ENCODE data around the gene OR2K2. TPM values are rescaled to one million over a fixed set of nuclear protein-coding genes. Genes with fewer than 3 reads are reported as not detected.

OR2K2 gene
- total RNA-seq (0.56 TPM in 1 of 2 replicates, not detected in the other), polyA plus RNA-seq (0.46 TPM in 1 of 2 replicates, not detected in the other)

- Histone ChIP-seq H3K27me3 (peaks cover 6% of the 10 kb centered on the region), H3K36me3 (no peaks in the 10 kb centered on the region), H3K27ac (no peak within 1 kb of the TSS), H3K4me1 (ENCODE audit: low read depth) (no peaks in the 10 kb centered on the region), H3K9me3 (ENCODE audit: low read depth) (no peaks in the 10 kb centered on the region), H3K4me3 (no peak within 1 kb of the TSS)
- DNase-seq (ENCODE audit: low read depth in 1 of 2, low spot score in 1 of 2): no peak
- no peak for TF ChIP-seq CTCF (IDR thresholded peaks at IDR 0.05; ENCODE audit: low read depth, low read length)
These were observed at the start of gene OR2K2 for GRCh38 chr9:111330124-111330523. Gene OR2K2 (minus strand): TSS chr9:111330224. CDS start chr9:111328433, 1,791 bp downstream.

- Histone ChIP-seq H3K36me3 (peaks cover 53% of the 10 kb centered on the region), H3K27ac (no peak overlapping the region), H3K4me3 (no peak overlapping the region), H3K9me3 (ENCODE audit: low read depth) (no peaks in the 10 kb centered on the region), H3K4me1 (ENCODE audit: low read depth) (peaks cover 2% of the 10 kb centered on the region), H3K27me3 (no peaks in the 10 kb centered on the region)
- TF ChIP-seq CTCF (IDR thresholded peaks at IDR 0.05; ENCODE audit: low read depth, low read length): no peak
- DNase-seq (ENCODE audit: low read depth in 1 of 2, low spot score in 1 of 2): peak in 1 of 2 donors; percentile 12
These were observed 46.0 kb upstream of the OR2K2 start for GRCh38 chr9:111375817-111376564.

- no peak for TF ChIP-seq CTCF (IDR thresholded peaks at IDR 0.05; ENCODE audit: low read depth, low read length)
- no peak overlapping the region for H3K27ac ChIP-seq
- no peak for DNase-seq (ENCODE audit: low read depth in 1 of 2, low spot score in 1 of 2)
- no peaks in the 10 kb centered on the region for H3K27me3 ChIP-seq
- H3K36me3 ChIP-seq: peaks cover 61% of the 10 kb centered on the region
- no peaks in the 10 kb centered on the region for H3K9me3 ChIP-seq (ENCODE audit: low read depth)
- no peak overlapping the region for H3K4me3 ChIP-seq
- H3K4me1 ChIP-seq (ENCODE audit: low read depth): no peaks in the 10 kb centered on the region
These were observed 45.0 kb upstream of the OR2K2 start for GRCh38 chr9:111375062-111375461.

GRCh38 chr9:111372297-111372696 is 42.3 kb upstream of the OR2K2 start:
- Histone ChIP-seq H3K27ac (no peak overlapping the region), H3K36me3 (peaks cover 72% of the 10 kb centered on the region), H3K4me1 (ENCODE audit: low read depth) (no peaks in the 10 kb centered on the region), H3K9me3 (ENCODE audit: low read depth) (no peaks in the 10 kb centered on the region), H3K27me3 (no peaks in the 10 kb centered on the region), H3K4me3 (no peak overlapping the region)
- DNase-seq (ENCODE audit: low read depth in 1 of 2, low spot score in 1 of 2): no peak
- no peak for TF ChIP-seq CTCF (IDR thresholded peaks at IDR 0.05; ENCODE audit: low read depth, low read length)

GRCh38 chr9:111366978-111367377 is 37.0 kb upstream of the OR2K2 start:
- no peak for DNase-seq (ENCODE audit: low read depth in 1 of 2, low spot score in 1 of 2)
- Histone ChIP-seq H3K36me3 (peaks cover 58% of the 10 kb centered on the region), H3K9me3 (ENCODE audit: low read depth) (no peaks in the 10 kb centered on the region), H3K27ac (no peak overlapping the region), H3K4me1 (ENCODE audit: low read depth) (no peaks in the 10 kb centered on the region), H3K4me3 (no peak overlapping the region), H3K27me3 (no peaks in the 10 kb centered on the region)
- TF ChIP-seq CTCF (IDR thresholded peaks at IDR 0.05; ENCODE audit: low read depth, low read length): no peak

Measured in cardiac muscle cell (in vitro differentiated cells and primary cell).